Lower lobe of right lung (tissue), 2 donors: Measurements from ENCODE around the gene WDR27. TPM values are rescaled to one million over a fixed set of nuclear protein-coding genes. Genes with fewer than 3 reads are reported as not detected.

Experiments
- ATAC-seq, 2 donors: fragments of 200-7000 bp; cut with Tn5 transposase; one replicate each; pipeline ENCODE4 v1.9.1; 2020 to 2022; ENCODE audit warnings: mild to moderate bottlenecking in 2 of 2, moderate library complexity in 2 of 2
- DNase-seq: peaks from one replicate; pipeline ENCODE4 v3.0.0-alpha.2; 2020
- H3K27ac ChIP-seq: fragments of 200-600 bp; one replicate; pipeline ENCODE4 v1.8.0; 2022
- H3K27me3 ChIP-seq: fragments of 200-600 bp; one replicate; pipeline ENCODE4 v1.8.0; 2022; ENCODE audit warnings: low read depth
- H3K36me3 ChIP-seq: fragments of 200-600 bp; one replicate; pipeline ENCODE4 v1.8.0; 2022; ENCODE audit warnings: mild to moderate bottlenecking
- H3K4me1 ChIP-seq: fragments of 200-600 bp; one replicate; pipeline ENCODE4 v1.8.0; 2022
- H3K4me3 ChIP-seq: fragments of 200-600 bp; one replicate; pipeline ENCODE4 v1.8.0; 2022; ENCODE audit warnings: mild to moderate bottlenecking
- H3K9me3 ChIP-seq: fragments of 200-600 bp; one replicate; pipeline ENCODE4 v1.8.0; 2022
- CTCF ChIP-seq: fragments of 200-600 bp; IDR thresholded peaks from one replicate; pipeline ENCODE4 v1.8.0; 2022; ENCODE audit warnings: antibody characterized with exemption, mild to moderate bottlenecking
- intact Hi-C: fragments of 100-400 bp; cut with DNase I; formaldehyde crosslinking; loops from one replicate; pipeline ENCODE4 v1.11.0; 2022
- total RNA-seq: library from RNA; stranded (reverse); fragmentation: NEBNext Ultra II Directional; extraction: Animal tissue kit (Norgen Biotek cat#: 25700); gene quantifications from one replicate; pipeline ENCODE4 v1.2.1, GENCODE V29; 2021
- donor health status: DM: no; HTN: yes; CAD: no; lungs with severe emphysema.

Gene WDR27
- total RNA-seq, 1 donor from 2014 or later, result 38.0 TPM

- Histone ChIP-seq H3K4me1 (no peaks in the 10 kb centered on the region), H3K9me3 (peaks cover 5% of the 10 kb centered on the region), H3K4me3 (no peak overlapping the region), H3K27me3 (no peaks in the 10 kb centered on the region), H3K36me3 (peaks cover 7% of the 10 kb centered on the region), H3K27ac (no peak overlapping the region)
- DNase-seq, result no peak
- no peak for ATAC-seq
- intact Hi-C loops, result no loop called here
- no peak for TF ChIP-seq CTCF
These were observed 9.3 kb downstream of the WDR27 start for GRCh38 chr6:169692516-169692915.

- intact Hi-C loops, result no loop called here
- no peak for TF ChIP-seq CTCF
- Histone ChIP-seq H3K4me3 (no peak overlapping the region), H3K9me3 (peaks cover 5% of the 10 kb centered on the region), H3K4me1 (no peaks in the 10 kb centered on the region), H3K27me3 (no peaks in the 10 kb centered on the region), H3K27ac (no peak overlapping the region), H3K36me3 (peaks cover 10% of the 10 kb centered on the region)
- ATAC-seq, result no peak
- no peak for DNase-seq
These were observed 10.6 kb downstream of the WDR27 start for GRCh38 chr6:169691260-169691659.

- no peaks in the 10 kb centered on the region for H3K4me1 ChIP-seq
- peaks cover 10% of the 10 kb centered on the region for H3K36me3 ChIP-seq
- no peak for TF ChIP-seq CTCF
- intact Hi-C loops, result no loop called here
- H3K9me3 ChIP-seq, result peaks cover 17% of the 10 kb centered on the region
- H3K27me3 ChIP-seq, result no peaks in the 10 kb centered on the region
- DNase-seq (no peak), ATAC-seq (no peak)
- no peak overlapping the region for H3K27ac ChIP-seq
- no peak overlapping the region for H3K4me3 ChIP-seq
These were observed 12.5 kb downstream of the WDR27 start for GRCh38 chr6:169689287-169689686.

GRCh38 chr6:169685860-169686259, 16.0 kb downstream of the WDR27 start:
- intact Hi-C loops, result no loop called here

GRCh38 chr6:169684056-169684455, 17.8 kb downstream of the WDR27 start:
- intact Hi-C loops, result no loop called here

More at GRCh38 chr6:169685860-169686259, 16.0 kb downstream of the WDR27 start:
- peaks cover 12% of the 10 kb centered on the region for H3K9me3 ChIP-seq
- H3K36me3 ChIP-seq, result peaks cover 10% of the 10 kb centered on the region
- no peak overlapping the region for H3K4me3 ChIP-seq
- no peak for DNase-seq
- H3K27ac ChIP-seq, result no peak overlapping the region
- ATAC-seq, result no peak
- no peaks in the 10 kb centered on the region for H3K27me3 ChIP-seq
- no peak for TF ChIP-seq CTCF
- H3K4me1 ChIP-seq, result no peaks in the 10 kb centered on the region

More at GRCh38 chr6:169684056-169684455, 17.8 kb downstream of the WDR27 start:
- peaks cover 12% of the 10 kb centered on the region for H3K9me3 ChIP-seq
- no peak overlapping the region for H3K4me3 ChIP-seq
- H3K36me3 ChIP-seq, result peaks cover 10% of the 10 kb centered on the region
- no peaks in the 10 kb centered on the region for H3K27me3 ChIP-seq
- DNase-seq (no peak), ATAC-seq (no peak)
- H3K27ac ChIP-seq, result no peak overlapping the region
- no peaks in the 10 kb centered on the region for H3K4me1 ChIP-seq
- TF ChIP-seq CTCF, result no peak
